ENCODE results near the gene TRAF7. TPM values are rescaled to one million over a fixed set of nuclear protein-coding genes. Genes with fewer than 3 reads are reported as not detected.
"Not testable (repeated sequence)": the region's sequence is repeated elsewhere in the genome, so short reads cannot be mapped to it uniquely, and the experiment has no call there.

TRAF7 gene
- polyA plus RNA-seq, 3 donors = 5.9 to 41.9 (median 6.7) TPM

DNA sequence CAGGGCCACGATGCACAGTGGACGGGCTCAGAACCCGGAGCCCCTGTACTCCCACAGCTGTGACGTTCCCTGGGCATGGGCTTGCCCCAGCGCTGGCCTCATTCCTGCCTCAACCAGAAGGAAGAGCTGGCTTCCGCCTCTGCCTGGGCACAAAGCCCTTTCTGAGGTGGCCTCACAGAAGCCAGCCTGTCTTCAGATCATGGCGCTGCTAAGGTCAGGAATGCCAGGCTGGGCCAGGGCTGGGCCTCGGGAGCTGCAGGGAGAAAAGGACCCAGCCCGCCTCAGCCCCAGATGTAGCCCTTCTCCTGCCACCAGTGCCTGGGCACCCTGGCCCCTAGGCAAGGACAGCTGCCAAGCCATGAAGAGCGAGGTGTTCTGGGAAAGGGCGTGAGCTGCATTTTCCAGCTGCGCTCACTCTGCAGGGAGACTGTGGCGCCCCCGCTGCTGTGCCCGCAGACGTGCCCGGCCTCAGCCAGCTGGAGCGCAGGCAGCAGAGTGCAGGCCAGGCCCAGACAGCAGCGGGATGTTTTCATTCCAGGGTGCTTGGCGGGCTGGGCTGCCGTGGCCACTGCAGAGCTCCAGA is 29.3 kb upstream of the TRAF7 start:
- DNase-seq; H3K27me3 ChIP-seq (ENCODE audit: control insufficient read depth in 2 of 2, insufficient read depth in 2 of 2, low read length in 2 of 2); H3K27ac ChIP-seq (ENCODE audit: low read depth in 1 of 2, low read length in 2 of 2); H3K9me3 Mint-ChIP-seq; H2AFZ ChIP-seq (ENCODE audit: insufficient read depth, low read depth, low read length, poor library complexity, severe bottlenecking); H3K9ac ChIP-seq (ENCODE audit: insufficient read depth, low read length, poor library complexity, severe bottlenecking); H3K36me3 ChIP-seq (replicated peaks in 1 of 2; ENCODE audit: control insufficient read depth in 1 of 2, insufficient read depth in 2 of 2, low read length in 2 of 2); H3K36me3 Mint-ChIP-seq; H3K27ac Mint-ChIP-seq; intact Hi-C loops (cut with micrococcal nuclease); H3K4me3 ChIP-seq (replicated peaks in 1 of 3; ENCODE audit: low read depth in 2 of 3, low read length in 3 of 3); H3K79me2 ChIP-seq (ENCODE audit: insufficient read depth, low read length); H3K4me2 ChIP-seq (replicated peaks; ENCODE audit: extremely low read depth, low read length, poor library complexity, severe bottlenecking); H3K9me3 ChIP-seq (replicated peaks in 1 of 2; ENCODE audit: control insufficient read depth in 1 of 2, insufficient read depth in 1 of 2, low read length in 2 of 2): not testable (repeated sequence)
- H3K27me3 Mint-ChIP-seq (ENCODE audit: low read depth in 3 of 3) = peaks cover 4 to 17% (median 6%) of the 10 kb centered on the region in 3 donors
- Histone ChIP-seq H4K20me1 (ENCODE audit: insufficient read depth, low read length) (peaks cover 38% of the 10 kb centered on the region), H3K4me1 (ENCODE audit: control insufficient read depth in 1 of 2, insufficient read depth in 2 of 2, low read length in 2 of 2) (peaks cover 26 to 27% of the 10 kb centered on the region in 2 donors)
- H3K4me3 Mint-ChIP-seq = peak overlapping the region in 1 of 2 donors; percentile 39
- H3K4me1 Mint-ChIP-seq = peaks cover 30% of the 10 kb centered on the region
- WGBS (ENCODE audit: insufficient coverage) = 64% methylated on average over 15 of the region's 21 CpGs

DNA sequence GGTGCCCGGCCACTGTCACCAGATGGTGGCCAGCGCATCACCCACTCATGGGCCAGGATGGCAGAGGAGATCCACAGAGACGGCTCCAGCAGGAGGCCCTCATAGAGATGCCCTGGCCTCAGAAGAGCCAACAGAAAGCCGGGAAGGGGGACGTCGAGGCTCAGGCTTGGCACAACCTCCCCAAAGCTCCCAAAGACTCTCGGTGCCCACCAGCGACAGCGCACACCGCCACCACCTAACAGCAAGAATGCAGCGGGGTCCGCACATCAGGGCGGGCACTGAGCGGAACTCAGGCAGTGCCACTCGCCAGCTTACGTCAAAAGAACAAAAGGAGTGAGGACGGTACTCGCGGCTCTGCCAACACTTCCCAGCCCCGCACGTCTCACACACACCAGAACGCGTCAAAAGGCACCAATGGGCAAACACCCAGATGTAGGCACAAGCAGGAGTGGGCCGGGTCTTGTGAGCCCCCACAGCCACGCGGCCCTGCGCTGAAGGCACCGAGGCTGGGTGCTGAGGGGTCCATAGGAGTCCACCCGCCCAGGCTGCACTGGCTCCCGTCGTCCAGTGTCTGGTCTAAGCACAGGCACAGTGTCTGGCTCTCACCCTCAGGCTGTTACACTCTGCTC is 28.5 kb upstream of the TRAF7 start:
- H3K36me3 ChIP-seq (replicated peaks in 1 of 2; ENCODE audit: control insufficient read depth in 1 of 2, insufficient read depth in 2 of 2, low read length in 2 of 2); H3K4me3 ChIP-seq (replicated peaks in 1 of 3; ENCODE audit: low read depth in 2 of 3, low read length in 3 of 3); intact Hi-C loops (cut with micrococcal nuclease); H3K27me3 ChIP-seq (ENCODE audit: control insufficient read depth in 2 of 2, insufficient read depth in 2 of 2, low read length in 2 of 2); H3K4me3 Mint-ChIP-seq; H2AFZ ChIP-seq (ENCODE audit: insufficient read depth, low read depth, low read length, poor library complexity, severe bottlenecking); H3K79me2 ChIP-seq (ENCODE audit: insufficient read depth, low read length); H3K36me3 Mint-ChIP-seq; H3K9me3 Mint-ChIP-seq; H3K27ac ChIP-seq (ENCODE audit: low read depth in 1 of 2, low read length in 2 of 2); H3K9ac ChIP-seq (ENCODE audit: insufficient read depth, low read length, poor library complexity, severe bottlenecking); DNase-seq; H3K4me2 ChIP-seq (replicated peaks; ENCODE audit: extremely low read depth, low read length, poor library complexity, severe bottlenecking); H3K9me3 ChIP-seq (replicated peaks in 1 of 2; ENCODE audit: control insufficient read depth in 1 of 2, insufficient read depth in 1 of 2, low read length in 2 of 2): not testable (repeated sequence)
- Histone ChIP-seq H3K4me1 (ENCODE audit: control insufficient read depth in 1 of 2, insufficient read depth in 2 of 2, low read length in 2 of 2) (peaks cover 26 to 27% of the 10 kb centered on the region in 2 donors), H4K20me1 (ENCODE audit: insufficient read depth, low read length) (peaks cover 38% of the 10 kb centered on the region)
- Mint-ChIP-seq H3K27ac (peak overlapping the region in 1 of 7 donors; percentile 54), H3K27me3 (ENCODE audit: low read depth in 3 of 3) (peaks cover 4 to 17% (median 6%) of the 10 kb centered on the region in 3 donors), H3K4me1 (peaks cover 30% of the 10 kb centered on the region)
- WGBS (ENCODE audit: insufficient coverage) = 94% methylated on average over 23 of the region's 31 CpGs

DNA sequence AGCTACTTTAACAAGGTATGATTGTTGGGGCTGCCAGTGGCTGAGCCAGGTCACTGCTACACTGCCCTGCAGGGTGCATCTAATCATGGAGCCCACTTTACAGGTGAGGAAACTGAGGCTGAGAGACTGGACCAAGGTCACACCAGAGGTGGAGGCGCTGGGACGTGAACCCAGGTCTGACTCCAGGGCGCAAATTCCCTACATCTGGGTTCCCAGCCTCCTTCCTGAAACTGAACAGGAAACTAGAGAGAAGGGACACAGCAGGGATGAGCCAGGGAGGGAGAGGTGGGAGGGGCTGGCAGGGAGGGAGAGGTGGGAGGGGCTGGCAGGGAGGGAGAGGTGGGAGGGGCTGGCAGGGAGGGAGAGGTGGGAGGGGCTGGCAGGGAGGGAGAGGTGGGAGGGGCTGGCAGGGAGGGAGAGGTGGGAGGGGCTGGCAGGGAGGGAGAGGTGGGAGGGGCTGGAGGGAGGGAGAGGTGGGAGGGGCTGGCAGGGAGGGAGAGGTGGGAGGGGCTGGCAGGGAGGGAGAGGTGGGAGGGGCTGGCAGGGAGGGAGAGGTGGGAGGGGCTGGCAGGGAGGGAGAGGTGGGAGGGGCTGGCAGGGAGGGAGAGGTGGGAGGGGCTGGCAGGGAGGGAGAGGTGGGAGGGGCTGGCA is 27.8 kb upstream of the TRAF7 start:
- H3K36me3 ChIP-seq (replicated peaks in 1 of 2; ENCODE audit: control insufficient read depth in 1 of 2, insufficient read depth in 2 of 2, low read length in 2 of 2); H3K4me3 Mint-ChIP-seq; H3K27me3 ChIP-seq (ENCODE audit: control insufficient read depth in 2 of 2, insufficient read depth in 2 of 2, low read length in 2 of 2); H3K27ac ChIP-seq (ENCODE audit: low read depth in 1 of 2, low read length in 2 of 2); H3K4me3 ChIP-seq (replicated peaks in 1 of 3; ENCODE audit: low read depth in 2 of 3, low read length in 3 of 3); H3K9me3 Mint-ChIP-seq; H3K4me2 ChIP-seq (replicated peaks; ENCODE audit: extremely low read depth, low read length, poor library complexity, severe bottlenecking); DNase-seq; H2AFZ ChIP-seq (ENCODE audit: insufficient read depth, low read depth, low read length, poor library complexity, severe bottlenecking); H3K36me3 Mint-ChIP-seq; H3K79me2 ChIP-seq (ENCODE audit: insufficient read depth, low read length); H3K9ac ChIP-seq (ENCODE audit: insufficient read depth, low read length, poor library complexity, severe bottlenecking); H3K9me3 ChIP-seq (replicated peaks in 1 of 2; ENCODE audit: control insufficient read depth in 1 of 2, insufficient read depth in 1 of 2, low read length in 2 of 2); intact Hi-C loops (cut with micrococcal nuclease): not testable (repeated sequence)
- Mint-ChIP-seq H3K27me3 (ENCODE audit: low read depth in 3 of 3) (peaks cover 4 to 17% (median 6%) of the 10 kb centered on the region in 3 donors), H3K4me1 (peaks cover 30% of the 10 kb centered on the region), H3K27ac (peak overlapping the region in 1 of 7 donors; percentile 25)
- WGBS (ENCODE audit: insufficient coverage) = no CpG with 5 or more reads among the region's 3 CpGs
- peaks cover 38% of the 10 kb centered on the region for H4K20me1 ChIP-seq (ENCODE audit: insufficient read depth, low read length)
- peaks cover 26 to 27% of the 10 kb centered on the region in 2 donors for H3K4me1 ChIP-seq (ENCODE audit: control insufficient read depth in 1 of 2, insufficient read depth in 2 of 2, low read length in 2 of 2)

DNA sequence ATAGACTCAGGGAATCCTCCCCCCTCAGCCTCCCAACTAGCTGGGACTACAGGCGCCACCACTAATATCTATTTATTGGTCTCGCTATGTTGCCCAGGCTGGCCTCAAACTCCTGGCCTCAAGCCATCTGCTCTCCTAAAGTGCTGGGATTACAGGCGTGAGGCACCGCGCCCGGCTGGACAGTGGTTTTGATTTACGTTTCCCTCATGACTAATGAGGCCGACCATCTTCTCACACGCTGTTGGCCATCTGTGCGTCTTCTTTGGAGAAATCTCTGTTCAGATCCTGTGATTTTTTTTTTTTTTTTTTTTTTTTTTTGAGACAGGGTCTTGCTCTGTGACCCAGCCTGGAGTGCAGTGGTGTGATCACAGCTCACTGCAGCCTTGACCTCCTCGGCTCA is 26.3 kb upstream of the TRAF7 start:
- H2AFZ ChIP-seq (ENCODE audit: insufficient read depth, low read depth, low read length, poor library complexity, severe bottlenecking); H3K9me3 ChIP-seq (replicated peaks in 1 of 2; ENCODE audit: control insufficient read depth in 1 of 2, insufficient read depth in 1 of 2, low read length in 2 of 2); DNase-seq; H3K9ac ChIP-seq (ENCODE audit: insufficient read depth, low read length, poor library complexity, severe bottlenecking); H3K27me3 ChIP-seq (ENCODE audit: control insufficient read depth in 2 of 2, insufficient read depth in 2 of 2, low read length in 2 of 2); H3K36me3 Mint-ChIP-seq; H3K79me2 ChIP-seq (ENCODE audit: insufficient read depth, low read length); intact Hi-C loops (cut with micrococcal nuclease); H3K4me3 ChIP-seq (replicated peaks in 1 of 3; ENCODE audit: low read depth in 2 of 3, low read length in 3 of 3); H3K27ac ChIP-seq (ENCODE audit: low read depth in 1 of 2, low read length in 2 of 2); H3K4me2 ChIP-seq (replicated peaks; ENCODE audit: extremely low read depth, low read length, poor library complexity, severe bottlenecking); H3K9me3 Mint-ChIP-seq; H3K27ac Mint-ChIP-seq; H3K4me3 Mint-ChIP-seq; H3K36me3 ChIP-seq (replicated peaks in 1 of 2; ENCODE audit: control insufficient read depth in 1 of 2, insufficient read depth in 2 of 2, low read length in 2 of 2): not testable (repeated sequence)
- peaks cover 33% of the 10 kb centered on the region for H4K20me1 ChIP-seq (ENCODE audit: insufficient read depth, low read length)
- peaks cover 30 to 32% of the 10 kb centered on the region in 2 donors for H3K4me1 ChIP-seq (ENCODE audit: control insufficient read depth in 1 of 2, insufficient read depth in 2 of 2, low read length in 2 of 2)
- peaks cover 35% of the 10 kb centered on the region for H3K4me1 Mint-ChIP-seq
- WGBS (ENCODE audit: insufficient coverage) = no CpG with 5 or more reads among the region's 11 CpGs
- H3K27me3 Mint-ChIP-seq (ENCODE audit: low read depth in 3 of 3) = peaks cover 4 to 16% (median 6%) of the 10 kb centered on the region in 3 donors

Measured in CD14-positive monocyte (primary cell).